Measurements from ENCODE around the gene RAVER2. TPM values are rescaled to one million over a fixed set of nuclear protein-coding genes. Genes with fewer than 3 reads are reported as not detected.

Gene RAVER2
- total and polyA plus RNA-seq, 12 donors = 4.1 to 30.6 (median 20.6) TPM

GRCh38 chr1:64705591-64705990 is 39.3 kb upstream of the RAVER2 start:
- DNase-seq = no peak
- Histone ChIP-seq H3K27ac (no peak overlapping the region), H3K4me1 (no peaks in the 10 kb centered on the region), H3K9me3 (peaks cover 0 to 4% (median 0%) of the 10 kb centered on the region in 11 donors), H3K4me3 (no peak overlapping the region), H3K36me3 (no peaks in the 10 kb centered on the region), H3K27me3 (no peaks in the 10 kb centered on the region)
- no peak for TF ChIP-seq CTCF (IDR thresholded peaks at IDR 0.05)
- 55 to 64% methylated on average over 1 of the region's 1 CpG for WGBS, 2 donors
- ATAC-seq = no peak
- intact Hi-C loops (cut with DNase I) = no loop called here

DNA sequence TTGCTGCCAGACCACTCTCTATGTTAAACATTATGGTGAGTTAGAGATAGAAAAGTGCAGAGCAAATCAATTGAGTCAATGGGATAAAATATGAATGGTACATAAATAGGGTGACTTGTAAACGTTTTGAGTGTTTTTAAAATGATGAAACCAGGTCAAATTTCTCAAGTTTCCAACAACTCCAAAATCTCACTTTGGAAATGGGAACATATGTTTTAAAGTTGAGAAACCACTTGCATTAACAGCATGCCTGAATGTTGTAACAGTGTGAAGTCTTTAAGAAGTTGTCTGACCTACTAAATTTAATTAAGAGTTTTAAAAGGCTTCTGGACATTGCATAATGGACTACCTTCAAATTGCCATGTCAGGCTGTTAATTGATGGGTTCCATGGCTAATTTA is 33.6 kb upstream of the RAVER2 start:
- 43 to 61% methylated on average over 1 of the region's 1 CpG for WGBS, 2 donors
- no peak for TF ChIP-seq CTCF (IDR thresholded peaks at IDR 0.05)
- Histone ChIP-seq H3K27ac (no peak overlapping the region), H3K9me3 (no peaks in the 10 kb centered on the region), H3K4me1 (no peaks in the 10 kb centered on the region), H3K4me3 (no peak overlapping the region), H3K27me3 (no peaks in the 10 kb centered on the region), H3K36me3 (no peaks in the 10 kb centered on the region)
- no peak for DNase-seq
- intact Hi-C loops (cut with DNase I) = no loop called here
- no peak for ATAC-seq

DNA sequence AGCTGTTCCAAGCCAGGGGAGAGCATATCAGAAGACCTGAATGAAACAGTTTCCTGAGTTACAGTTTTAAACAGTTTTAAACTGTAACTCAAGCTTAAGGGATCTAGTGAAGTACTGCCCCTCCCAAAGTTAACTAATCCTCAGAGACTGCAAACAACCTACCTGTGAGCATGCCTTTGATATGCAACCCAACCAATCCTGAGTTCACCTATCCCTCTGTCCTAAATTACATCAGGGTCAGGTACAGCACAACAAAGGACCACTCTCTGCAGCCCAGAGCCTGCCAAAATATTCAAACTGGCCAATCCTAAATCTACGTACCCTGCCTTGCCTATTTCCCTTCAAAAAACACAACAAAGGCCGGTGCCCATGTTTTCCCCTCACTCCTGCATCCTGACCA is 32.8 kb upstream of the RAVER2 start:
- Histone ChIP-seq H3K4me3 (no peak overlapping the region), H3K9me3 (no peaks in the 10 kb centered on the region), H3K4me1 (no peaks in the 10 kb centered on the region), H3K27ac (no peak overlapping the region), H3K36me3 (no peaks in the 10 kb centered on the region), H3K27me3 (no peaks in the 10 kb centered on the region)
- TF ChIP-seq CTCF (IDR thresholded peaks at IDR 0.05) = no peak
- DNase-seq (no peak), ATAC-seq (no peak)
- intact Hi-C loops (cut with DNase I) = no loop called here
- 79 to 81% methylated on average over 2 of the region's 2 CpGs for WGBS, 2 donors

DNA sequence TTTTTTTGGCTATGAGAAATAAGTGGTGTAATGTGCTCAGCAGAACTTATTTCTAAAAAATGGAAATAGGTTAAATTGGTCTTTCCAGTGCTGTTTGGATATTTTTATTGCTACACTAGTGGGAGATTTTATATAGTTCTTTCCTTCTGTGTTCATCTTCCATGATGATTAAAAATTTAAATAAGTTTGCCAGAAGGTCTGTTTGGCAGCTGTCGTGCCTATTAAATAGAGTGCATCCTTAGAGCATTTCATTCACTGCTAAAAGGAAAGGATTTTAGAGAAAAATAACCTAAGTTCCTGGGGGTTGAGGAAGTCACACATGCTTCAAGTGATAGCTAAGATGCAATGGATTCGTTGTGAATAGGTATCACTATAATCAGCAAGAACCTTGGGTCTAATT is 29.7 kb upstream of the RAVER2 start:
- DNase-seq = no peak
- no peak for TF ChIP-seq CTCF (IDR thresholded peaks at IDR 0.05)
- ATAC-seq = no peak
- Histone ChIP-seq H3K9me3 (peaks cover 0 to 7% (median 0%) of the 10 kb centered on the region in 11 donors), H3K4me1 (no peaks in the 10 kb centered on the region), H3K36me3 (no peaks in the 10 kb centered on the region), H3K27ac (no peak overlapping the region), H3K4me3 (no peak overlapping the region), H3K27me3 (no peaks in the 10 kb centered on the region)
- WGBS, 2 donors = 53 to 55% methylated on average over 2 of the region's 2 CpGs
- intact Hi-C loops (cut with DNase I) = no loop called here

Data from heart right ventricle (tissue), 16 donors.